HL-60 (cell line): ENCODE data around the gene ALOX15.

Source experiments
- CTCF ChIP-seq: IDR thresholded peaks from one replicate; pipeline ENCODE4 v1.5.1; 2011; ENCODE audit warnings: low read length, control low read depth, inconsistent platforms; ENCODE audit not compliant: insufficient read depth
- GABPA ChIP-seq: IDR thresholded peaks from 2 replicates; pipeline ENCODE4 v1.6.1; 2012; ENCODE audit warnings: low read depth
- POLR2AphosphoS5 ChIP-seq: IDR thresholded peaks from 2 replicates; pipeline ENCODE4 v1.6.1; 2012; ENCODE audit warnings: low read depth
- SPI1 ChIP-seq: IDR thresholded peaks from 2 replicates; pipeline ENCODE4 v1.6.1; 2012; ENCODE audit warnings: low read depth, mild to moderate bottlenecking, borderline replicate concordance
- TF ChIP-seq, protein P1 (sequence below): IDR thresholded peaks from 2 replicates; pipeline ENCODE4 v1.6.1; 2012; ENCODE audit warnings: low read depth; ENCODE audit not compliant: insufficient replicate concordance

- TF ChIP-seq CTCF (no peak), GABPA (no peak), POLR2AphosphoS5 (no peak), SPI1 (no peak)
- TF ChIP-seq, protein P1, sequence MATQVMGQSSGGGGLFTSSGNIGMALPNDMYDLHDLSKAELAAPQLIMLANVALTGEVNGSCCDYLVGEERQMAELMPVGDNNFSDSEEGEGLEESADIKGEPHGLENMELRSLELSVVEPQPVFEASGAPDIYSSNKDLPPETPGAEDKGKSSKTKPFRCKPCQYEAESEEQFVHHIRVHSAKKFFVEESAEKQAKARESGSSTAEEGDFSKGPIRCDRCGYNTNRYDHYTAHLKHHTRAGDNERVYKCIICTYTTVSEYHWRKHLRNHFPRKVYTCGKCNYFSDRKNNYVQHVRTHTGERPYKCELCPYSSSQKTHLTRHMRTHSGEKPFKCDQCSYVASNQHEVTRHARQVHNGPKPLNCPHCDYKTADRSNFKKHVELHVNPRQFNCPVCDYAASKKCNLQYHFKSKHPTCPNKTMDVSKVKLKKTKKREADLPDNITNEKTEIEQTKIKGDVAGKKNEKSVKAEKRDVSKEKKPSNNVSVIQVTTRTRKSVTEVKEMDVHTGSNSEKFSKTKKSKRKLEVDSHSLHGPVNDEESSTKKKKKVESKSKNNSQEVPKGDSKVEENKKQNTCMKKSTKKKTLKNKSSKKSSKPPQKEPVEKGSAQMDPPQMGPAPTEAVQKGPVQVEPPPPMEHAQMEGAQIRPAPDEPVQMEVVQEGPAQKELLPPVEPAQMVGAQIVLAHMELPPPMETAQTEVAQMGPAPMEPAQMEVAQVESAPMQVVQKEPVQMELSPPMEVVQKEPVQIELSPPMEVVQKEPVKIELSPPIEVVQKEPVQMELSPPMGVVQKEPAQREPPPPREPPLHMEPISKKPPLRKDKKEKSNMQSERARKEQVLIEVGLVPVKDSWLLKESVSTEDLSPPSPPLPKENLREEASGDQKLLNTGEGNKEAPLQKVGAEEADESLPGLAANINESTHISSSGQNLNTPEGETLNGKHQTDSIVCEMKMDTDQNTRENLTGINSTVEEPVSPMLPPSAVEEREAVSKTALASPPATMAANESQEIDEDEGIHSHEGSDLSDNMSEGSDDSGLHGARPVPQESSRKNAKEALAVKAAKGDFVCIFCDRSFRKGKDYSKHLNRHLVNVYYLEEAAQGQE = no peak
These were observed 16.3 kb downstream of the ALOX15 start for GRCh38 chr17:4625181-4625617.
